ENCODE data around the gene PIK3C2A. TPM values are rescaled to one million over a fixed set of nuclear protein-coding genes. Genes with fewer than 3 reads are reported as not detected.
"Not testable (repeated sequence)": the region's sequence is repeated elsewhere in the genome, so short reads cannot be mapped to it uniquely, and the experiment has no call there.

Gene PIK3C2A
- total and polyA plus RNA-seq, 2 of the 13 experiments (the other 11 are each of a cell fraction or from before 2014, with no cell fraction given): 27.5 to 49.9 TPM

DNA sequence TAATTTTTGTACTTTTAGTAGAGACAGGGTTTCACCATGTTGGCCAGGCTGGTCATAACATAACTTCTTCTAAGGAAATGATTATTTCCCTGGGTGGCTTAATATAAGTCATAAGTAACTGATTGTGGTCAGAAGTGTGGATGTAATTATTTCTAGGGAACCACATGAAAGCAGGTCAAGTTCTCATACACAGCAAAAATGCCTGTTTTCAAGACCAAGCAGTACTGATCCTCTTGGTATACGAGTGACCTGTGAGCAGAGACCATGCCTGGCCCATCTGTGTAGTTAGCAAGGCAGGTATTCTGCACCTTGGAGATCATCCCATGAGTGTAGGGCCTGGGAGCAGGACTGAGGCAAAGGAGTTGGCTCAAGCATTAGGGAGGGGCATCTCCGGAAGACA, 36.3 kb upstream of the PIK3C2A start (continued):
- TF ChIP-seq ZNF781 (CRISPR knock-in tag; IDR thresholded peaks at IDR 0.05; ENCODE audit: borderline replicate concordance, not compliant biosample characterization): no peak

DNA sequence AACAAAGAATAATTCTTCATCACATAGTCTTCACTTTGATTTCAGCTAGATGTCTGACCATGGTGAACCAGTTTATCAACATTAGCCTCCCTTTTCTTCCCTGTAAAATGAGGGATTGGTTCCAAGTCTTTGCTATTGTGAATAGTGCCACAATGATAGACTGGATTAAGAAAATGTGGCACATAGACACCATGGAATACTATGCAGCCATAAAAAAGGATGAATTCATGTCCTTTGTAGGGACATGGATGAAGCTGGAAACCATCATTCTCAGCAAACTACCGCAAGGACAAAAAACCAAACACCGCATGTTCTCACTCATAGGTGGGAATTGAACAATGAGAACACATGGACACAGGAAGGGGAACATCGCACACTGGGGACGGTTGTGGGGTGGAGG, 35.2 kb upstream of the PIK3C2A start:
- ATAC-seq; FAIRE-seq; intact Hi-C loops (cut with micrococcal nuclease; ENCODE audit: unreplicated experiment); H4K20me1 ChIP-seq (ENCODE audit: insufficient read depth, low read length); H3K79me2 ChIP-seq (ENCODE audit: insufficient read depth, low read length); POLR2A ChIA-PET; H3K9me3 ChIP-seq (ENCODE audit: low read length); H3K4me1 ChIP-seq (ENCODE audit: insufficient read depth, low read length); DNase-seq (ENCODE audit: low spot score); CTCF ChIA-PET (ENCODE audit: low intra/inter-chr PET ratio, low total read pairs); H3K9ac ChIP-seq (ENCODE audit: insufficient read depth, low read depth, low read length); BruUV-seq (replicated peaks); H3K27ac ChIP-seq (ENCODE audit: extremely low read length, insufficient read depth, low read length); H3K36me3 ChIP-seq (replicated peaks in 1 of 2; ENCODE audit: control insufficient read depth in 1 of 2, insufficient read depth in 2 of 2, low read length in 2 of 2); H3K27me3 ChIP-seq (ENCODE audit: control insufficient read depth in 1 of 2, insufficient read depth in 2 of 2, low read length in 2 of 2); H2AFZ ChIP-seq (ENCODE audit: low read length); H3K4me3 ChIP-seq (replicated peaks in 1 of 3; ENCODE audit: insufficient read depth in 1 of 3, low read depth in 2 of 3, low read length in 3 of 3); H3K4me2 ChIP-seq (ENCODE audit: low read depth, low read length): not testable (repeated sequence)
- in situ Hi-C loops (cut with HindIII; ENCODE audit: extremely low pct_ligation_motif_present, low pct_unique_long_range_greater_than_20kb): loop anchor here (25.0 kb wide), 1 partner anchor 269 kb away; no protein-coding TSS in a partner anchor
- 85% methylated on average over 4 of the region's 4 CpGs for WGBS (ENCODE audit: low lambda C conversion rate)

DNA sequence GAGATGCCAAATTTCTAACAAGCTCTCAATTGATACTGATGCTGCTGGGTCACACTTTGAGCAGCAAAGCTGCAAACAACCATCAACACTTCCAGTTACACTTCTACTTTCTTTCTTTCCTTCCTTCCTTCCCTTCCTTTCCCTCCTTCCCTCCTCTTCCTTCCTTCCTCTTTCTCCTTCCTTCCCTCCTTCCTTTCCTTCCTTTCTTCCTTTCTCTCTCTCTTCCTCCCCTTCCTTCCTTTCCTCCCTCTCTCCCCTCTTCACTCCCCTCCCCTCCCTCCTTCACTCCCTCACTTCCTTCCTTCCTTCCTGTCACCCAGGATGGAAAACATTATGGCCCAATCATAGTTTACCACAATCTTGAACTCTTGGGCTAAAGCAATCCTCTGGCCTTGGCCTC, 33.0 kb upstream of the PIK3C2A start:
- H3K36me3 ChIP-seq (replicated peaks in 1 of 2; ENCODE audit: control insufficient read depth in 1 of 2, insufficient read depth in 2 of 2, low read length in 2 of 2): no peaks in the 10 kb centered on the region
- no peaks in the 10 kb centered on the region for H4K20me1 ChIP-seq (ENCODE audit: insufficient read depth, low read length)
- in situ Hi-C loops (cut with HindIII; ENCODE audit: extremely low pct_ligation_motif_present, low pct_unique_long_range_greater_than_20kb): loop anchor here (25.0 kb wide), 1 partner anchor 272 kb away; no protein-coding TSS in a partner anchor
- no peaks in the 10 kb centered on the region for H3K4me1 ChIP-seq (ENCODE audit: insufficient read depth, low read length)
- FAIRE-seq: no peak
- no peak overlapping the region for H3K4me3 ChIP-seq (replicated peaks in 1 of 3; ENCODE audit: insufficient read depth in 1 of 3, low read depth in 2 of 3, low read length in 3 of 3)
- H3K27me3 ChIP-seq (ENCODE audit: control insufficient read depth in 1 of 2, insufficient read depth in 2 of 2, low read length in 2 of 2): no peaks in the 10 kb centered on the region; a peak in 1 of 5 replicates
- no peak for DNase-seq (ENCODE audit: low spot score)
- TF ChIP-seq KMT2A (CRISPR knock-in tag; IDR thresholded peaks at IDR 0.05) (no peak), SMARCC2 (IDR thresholded peaks at IDR 0.05) (no peak), PCBP2 (optimal IDR thresholded peaks at IDR 0.05; ENCODE audit: low read depth, low read length, poor library complexity, severe bottlenecking) (peak; percentile 74), ZNF766 (CRISPR knock-in tag; IDR thresholded peaks at IDR 0.05; ENCODE audit: borderline replicate concordance) (no peak), CAMTA2 (CRISPR knock-in tag; IDR thresholded peaks at IDR 0.05; ENCODE audit: borderline replicate concordance) (no peak), IRF2 (CRISPR knock-in tag; IDR thresholded peaks at IDR 0.05) (no peak), ZMAT3 (CRISPR knock-in tag; conservative IDR thresholded peaks at IDR 0.05) (no peak)
- no peak for ATAC-seq
- H3K79me2 ChIP-seq (ENCODE audit: insufficient read depth, low read length): no peaks in the 10 kb centered on the region
- intact Hi-C loops (cut with micrococcal nuclease; ENCODE audit: unreplicated experiment): no loop called here
- CTCF ChIA-PET (ENCODE audit: low intra/inter-chr PET ratio, low total read pairs): no interaction called here
- no peak overlapping the region for H2AFZ ChIP-seq (ENCODE audit: low read length)
- POLR2A ChIA-PET: no interaction called here
- H3K9ac ChIP-seq (ENCODE audit: insufficient read depth, low read depth, low read length): no peak overlapping the region
- H3K27ac ChIP-seq (ENCODE audit: extremely low read length, insufficient read depth, low read length): no peak overlapping the region
- H3K4me2 ChIP-seq (ENCODE audit: low read depth, low read length): no peak overlapping the region
- H3K9me3 ChIP-seq (ENCODE audit: low read length): no peaks in the 10 kb centered on the region
- no TSS peak for BruUV-seq (replicated peaks)

DNA sequence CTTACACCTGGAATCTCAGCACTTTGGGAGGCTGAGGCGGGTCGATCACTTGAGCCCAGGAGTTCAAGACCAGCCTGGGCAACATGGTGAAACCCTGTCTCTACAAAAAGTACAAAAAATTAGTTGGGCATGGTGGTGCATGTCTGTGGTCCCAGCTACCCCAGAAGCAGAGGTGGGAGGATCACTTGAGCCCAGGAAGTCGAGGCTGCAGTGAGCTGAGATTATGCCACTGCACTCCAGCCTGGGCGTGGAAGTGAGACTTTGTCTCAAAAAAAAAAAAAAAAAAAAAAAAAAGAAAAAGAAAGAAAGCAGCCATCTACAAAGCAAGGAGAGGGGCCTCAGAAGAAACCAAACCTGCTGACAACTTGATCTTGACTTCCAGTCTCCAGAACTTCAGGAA, 32.1 kb upstream of the PIK3C2A start:
- CTCF ChIA-PET (ENCODE audit: low intra/inter-chr PET ratio, low total read pairs); DNase-seq (ENCODE audit: low spot score); H3K27me3 ChIP-seq (ENCODE audit: control insufficient read depth in 1 of 2, insufficient read depth in 2 of 2, low read length in 2 of 2); H3K9me3 ChIP-seq (ENCODE audit: low read length); H3K4me2 ChIP-seq (ENCODE audit: low read depth, low read length); H4K20me1 ChIP-seq (ENCODE audit: insufficient read depth, low read length); H3K9ac ChIP-seq (ENCODE audit: insufficient read depth, low read depth, low read length); H3K4me3 ChIP-seq (replicated peaks in 1 of 3; ENCODE audit: insufficient read depth in 1 of 3, low read depth in 2 of 3, low read length in 3 of 3); H3K79me2 ChIP-seq (ENCODE audit: insufficient read depth, low read length); POLR2A ChIA-PET; H3K36me3 ChIP-seq (replicated peaks in 1 of 2; ENCODE audit: control insufficient read depth in 1 of 2, insufficient read depth in 2 of 2, low read length in 2 of 2); H3K4me1 ChIP-seq (ENCODE audit: insufficient read depth, low read length); FAIRE-seq; H3K27ac ChIP-seq (ENCODE audit: extremely low read length, insufficient read depth, low read length); H2AFZ ChIP-seq (ENCODE audit: low read length); BruUV-seq (replicated peaks); ATAC-seq: not testable (repeated sequence)
- WGBS (ENCODE audit: low lambda C conversion rate): 54% methylated on average over 4 of the region's 4 CpGs
- intact Hi-C loops (cut with micrococcal nuclease; ENCODE audit: unreplicated experiment): loop anchor here (10.0 kb wide), 2 partner anchors 45 to 265 kb away; no protein-coding TSS in a partner anchor
- in situ Hi-C loops (cut with HindIII; ENCODE audit: extremely low pct_ligation_motif_present, low pct_unique_long_range_greater_than_20kb): loop anchor here (25.0 kb wide), 1 partner anchor 272 kb away; no protein-coding TSS in a partner anchor

All from HepG2 (cell line).